HepG2 (cell line): Measurements from ENCODE around the gene RANGRF. TPM values are rescaled to one million over a fixed set of nuclear protein-coding genes. Genes with fewer than 3 reads are reported as not detected.

Experiments
- ATAC-seq: fragments of 200-7000 bp; cut with Tn5 transposase; 3 replicates; pipeline ENCODE4 v1.9.1; 2020; ENCODE audit warnings: mild to moderate bottlenecking, moderate library complexity
- BruUV-seq: library from RNA; stranded (reverse); fragments of 400-500 nt; replicated peaks from 2 replicates; lab custom pipeline; 2021; lab: Mats Ljungman, UMichigan
- CTCF ChIA-PET: fragments of 300-600 bp; formaldehyde crosslinking; extraction: SDS; loops from one replicate; lab custom pipeline; 2021; ENCODE audit warnings: low total read pairs, inconsistent platforms, low intra/inter-chr PET ratio; lab: Yijun Ruan, JAX
- POLR2A ChIA-PET: fragments of 350-600 bp; sonication (Branson Sonifier 250); formaldehyde crosslinking; loops from one replicate; lab custom pipeline; 2020; ENCODE audit warnings: antibody characterized with exemption, inconsistent platforms; lab: Yijun Ruan, JAX
- DNase-seq: peaks from one replicate; pipeline ENCODE4 v3.0.0-alpha.2; 2015; ENCODE audit warnings: low spot score
- FAIRE-seq: peaks from 3 replicates; lab custom pipeline; 2011; peaks lifted over from hg19 to GRCh38; lab: Jason Lieb, UNC
- H2AFZ ChIP-seq: one replicate; pipeline ENCODE4 v1.6.1; 2011; ENCODE audit warnings: low read length, inconsistent platforms
- H3K27ac ChIP-seq: fragments of 300-600 bp; 3 replicates; pipeline ENCODE4 v1.8.0; 2011; ENCODE audit warnings: mixed run types, mild to moderate bottlenecking, mixed read lengths, low read length, inconsistent platforms; ENCODE audit not compliant: insufficient read depth; ENCODE audit errors: extremely low read length
- H3K27me3 ChIP-seq, 2 experiments: fragments of 200-600 bp in 1 of 2; 2 replicates in 1 of 2; 3 replicates in 1 of 2; pipeline versions ENCODE4 v1.6.0 to v1.8.0; 2011; ENCODE audit warnings: low read length in 2 of 2, mild to moderate bottlenecking in 2 of 2, moderate library complexity in 2 of 2, inconsistent platforms in 1 of 2; ENCODE audit not compliant: insufficient read depth in 2 of 2, control insufficient read depth in 1 of 2
- H3K36me3 ChIP-seq, 2 experiments: fragments of 200-600 bp in 1 of 2; replicated peaks in 1 of 2; 2 replicates in 1 of 2; 3 replicates in 1 of 2; pipeline versions ENCODE4 v1.5.1 to v1.8.0; 2011; ENCODE audit warnings: low read length in 2 of 2, inconsistent platforms in 1 of 2; ENCODE audit not compliant: insufficient read depth in 2 of 2, control insufficient read depth in 1 of 2
- H3K4me1 ChIP-seq: 2 replicates; pipeline ENCODE4 v1.5.1; 2012; ENCODE audit warnings: low read length, inconsistent platforms; ENCODE audit not compliant: insufficient read depth
- H3K4me2 ChIP-seq: 2 replicates; pipeline ENCODE4 v1.6.0; 2011; ENCODE audit warnings: low read depth, low read length, inconsistent platforms
- H3K4me3 ChIP-seq, 3 experiments: fragments of 200-600 bp in 1 of 3; sonication (generic), shearing (Covaris generic) in 1 of 3; replicated peaks in 1 of 3; 2 replicates each; pipeline ENCODE4 v1.5.1; 2011 to 2016; ENCODE audit warnings: low read length in 3 of 3, inconsistent platforms in 2 of 3, low read depth in 2 of 3, mild to moderate bottlenecking in 2 of 3, control low read depth in 1 of 3, mixed read lengths in 1 of 3; ENCODE audit not compliant: insufficient read depth in 1 of 3
- H3K79me2 ChIP-seq: one replicate; pipeline ENCODE4 v1.6.1; 2011; ENCODE audit warnings: low read length, inconsistent platforms; ENCODE audit not compliant: insufficient read depth
- H3K9ac ChIP-seq: 2 replicates; pipeline ENCODE4 v1.6.0; 2011; ENCODE audit warnings: mild to moderate bottlenecking, low read depth, low read length, inconsistent platforms; ENCODE audit not compliant: insufficient read depth
- H3K9me3 ChIP-seq: 2 replicates; pipeline ENCODE4 v1.5.1; 2012; ENCODE audit warnings: mild to moderate bottlenecking, low read length
- H4K20me1 ChIP-seq: 2 replicates; pipeline ENCODE4 v1.6.0; 2011; ENCODE audit warnings: inconsistent platforms, mild to moderate bottlenecking, low read length, moderate library complexity; ENCODE audit not compliant: insufficient read depth
- CAMTA2 ChIP-seq: sonication (generic); formaldehyde crosslinking; IDR thresholded peaks from 2 replicates; pipeline ENCODE4 v1.4.0; 2020; ENCODE audit warnings: mild to moderate bottlenecking, missing genetic modification reagents, borderline replicate concordance
- HDAC2 ChIP-seq: sonication (generic); formaldehyde crosslinking; IDR thresholded peaks from 2 replicates; pipeline ENCODE4 v1.4.0; 2020; ENCODE audit warnings: missing genetic modification reagents
- KLF12 ChIP-seq: sonication (generic); formaldehyde crosslinking; IDR thresholded peaks from 2 replicates; pipeline ENCODE4 v1.4.0; 2020; ENCODE audit warnings: missing genetic modification reagents, borderline replicate concordance
- NFE2L2 ChIP-seq: fragments of 150-350 bp; IDR thresholded peaks from 2 replicates; pipeline ENCODE4 v1.6.1; 2014; ENCODE audit warnings: low read length
- NFYB ChIP-seq: sonication (generic); formaldehyde crosslinking; IDR thresholded peaks from 2 replicates; pipeline ENCODE4 v1.4.0; 2020; ENCODE audit warnings: missing genetic modification reagents
- PHF21A ChIP-seq: sonication (generic); formaldehyde crosslinking; IDR thresholded peaks from 2 replicates; pipeline ENCODE4 v1.5.0; 2020; ENCODE audit warnings: mild to moderate bottlenecking, missing genetic modification reagents
- RXRB ChIP-seq: IDR thresholded peaks from 2 replicates; pipeline ENCODE4 v1.6.1; 2016; ENCODE audit warnings: borderline replicate concordance, missing genetic modification reagents, missing compliant biosample characterization
- ZNF333 ChIP-seq: sonication (generic); formaldehyde crosslinking; IDR thresholded peaks from 2 replicates; pipeline ENCODE4 v1.4.0; 2020; ENCODE audit warnings: mild to moderate bottlenecking, missing genetic modification reagents, borderline replicate concordance
- ZNF446 ChIP-seq: sonication (generic); formaldehyde crosslinking; IDR thresholded peaks from 2 replicates; pipeline ENCODE4 v1.5.0; 2020; ENCODE audit warnings: mild to moderate bottlenecking, missing genetic modification reagents
- WGBS: methylation state at CpG from one replicate; pipeline ENCODE4 v1.1.6; 2017; ENCODE audit warnings: low lambda C conversion rate; 5-methylcytosine and 5-hydroxymethylcytosine counted together
- in situ Hi-C: cut with HindIII; loops from 2 replicates; pipeline ENCODE4 v1.10.0; 2017; ENCODE audit warnings: low pct_unique_long_range_greater_than_20kb; ENCODE audit not compliant: extremely low pct_ligation_motif_present
- intact Hi-C: fragments of 100-400 bp; cut with micrococcal nuclease; formaldehyde crosslinking; loops from one replicate; pipeline ENCODE4 v1.10.0; 2022; ENCODE audit not compliant: unreplicated experiment
- polyA plus RNA-seq, 8 experiments: library from polyadenylated mRNA; depleted of rRNA in 3 of 8; stranded (reverse) in 7 of 8; unstranded in 1 of 8; fragments of >200 nt; fragmentation: Illumina TruSeq in 4 of 8; extraction: Trizol in 4 of 8; gene quantifications; 2 replicates each; pipeline versions ENCODE4 v1.2.1 to v1.2.3, GENCODE V29; 2011 to 2016; ENCODE audit warnings: low read depth in 4 of 8, missing spikeins in 1 of 8, mixed read lengths in 1 of 8; ENCODE audit not compliant: insufficient read depth in 1 of 8
- total RNA-seq, 5 experiments: library from RNA; depleted of rRNA; stranded (reverse); fragments of >200 nt; fragmentation: Illumina TruSeq; extraction: Trizol; gene quantifications; 2 replicates each; pipeline ENCODE4 v1.2.3, GENCODE V29; 2016; ENCODE audit warnings: low read depth in 1 of 5
- TF ChIP-seq, protein P1 (sequence below): sonication (generic); formaldehyde crosslinking; conservative IDR thresholded peaks from 2 replicates; pipeline ENCODE4 v1.4.0; 2020; ENCODE audit warnings: missing genetic modification reagents
- TF ChIP-seq, protein P2 (sequence below): sonication (generic); formaldehyde crosslinking; IDR thresholded peaks from 2 replicates; pipeline ENCODE4 v1.4.0; 2020; ENCODE audit warnings: mild to moderate bottlenecking, missing genetic modification reagents
- TF ChIP-seq, protein P3 (sequence below): sonication (generic); formaldehyde crosslinking; IDR thresholded peaks from 2 replicates; pipeline ENCODE4 v1.4.0; 2020; ENCODE audit warnings: missing genetic modification reagents, mild to moderate bottlenecking, borderline replicate concordance

RANGRF gene
- total and polyA plus RNA-seq, 2 of the 13 experiments (the other 11 are each of a cell fraction or from before 2014, with no cell fraction given): 18.6 to 40.7 TPM

DNA sequence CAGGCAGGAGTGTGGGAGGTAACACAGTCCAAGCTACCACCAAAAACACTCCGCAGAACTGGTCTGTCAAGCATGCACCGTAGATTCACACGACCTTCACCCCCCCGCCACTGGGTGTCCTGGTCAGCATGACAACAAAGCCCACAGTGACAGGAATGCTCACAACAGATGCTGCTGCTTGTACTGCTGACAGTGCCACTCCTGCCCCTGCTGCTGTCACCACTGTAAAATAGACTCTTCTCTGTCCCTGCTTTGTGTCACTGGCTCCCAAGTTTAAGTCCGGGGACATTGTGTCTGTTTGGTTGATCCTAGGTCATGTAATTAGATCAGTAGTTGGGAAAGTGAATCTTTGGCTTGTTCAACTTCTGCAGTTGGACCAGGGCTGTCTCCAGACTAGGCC, 44.2 kb downstream of the RANGRF start (continued):
- no peak for TF ChIP-seq CAMTA2 (CRISPR knock-in tag)
- TF ChIP-seq RXRB: no peak

DNA sequence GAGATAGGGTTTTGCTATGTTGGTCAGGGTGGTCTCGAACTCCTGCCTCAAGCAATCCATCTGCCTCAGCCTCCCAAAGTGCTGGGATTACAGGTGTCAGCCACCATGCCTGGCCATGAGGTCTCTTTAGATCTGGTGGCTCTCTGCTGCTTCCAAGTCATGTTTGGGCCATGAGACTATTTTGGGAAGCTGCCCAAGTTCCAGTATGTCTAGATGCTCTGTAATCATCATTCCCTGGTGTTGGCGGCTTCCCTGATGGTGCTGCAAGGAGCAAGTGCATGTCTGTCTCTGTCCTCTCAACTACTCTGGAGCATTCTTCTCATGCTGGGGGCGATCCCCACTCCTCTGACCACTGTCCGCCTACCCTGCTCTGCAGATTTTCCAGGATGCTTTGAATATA, 44.8 kb downstream of the RANGRF start:
- in situ Hi-C loops (no loop called here), intact Hi-C loops (no loop called here)
- POLR2A ChIA-PET: no interaction called here
- Histone ChIP-seq H3K4me3 (no peak overlapping the region), H3K9me3 (no peaks in the 10 kb centered on the region), H2AFZ (no peak overlapping the region), H3K9ac (no peak overlapping the region), H3K4me2 (no peak overlapping the region), H3K36me3 (no peaks in the 10 kb centered on the region), H3K27me3 (peaks cover 0 to 6% of the 10 kb centered on the region in 2 experiments; a peak in 2 of 5 replicates), H3K79me2 (no peaks in the 10 kb centered on the region), H3K4me1 (0 out of 2 replicates have a peak, but pooled peaks cover 6% of the 10 kb centered on the region), H4K20me1 (no peaks in the 10 kb centered on the region), H3K27ac (no peak overlapping the region)
- WGBS: 50% methylated on average over 4 of the region's 4 CpGs
- DNase-seq: no peak
- no peak for ATAC-seq
- no peak for FAIRE-seq
- CTCF ChIA-PET: no interaction called here
- BruUV-seq: no TSS peak
- TF ChIP-seq ZNF333 (CRISPR knock-in tag) (no peak), KLF12 (no peak), NFYB (CRISPR knock-in tag) (no peak), HDAC2 (CRISPR knock-in tag) (no peak), ZNF446 (no peak), NFE2L2 (no peak), PHF21A (CRISPR knock-in tag) (no peak)
- TF ChIP-seq, protein P1, sequence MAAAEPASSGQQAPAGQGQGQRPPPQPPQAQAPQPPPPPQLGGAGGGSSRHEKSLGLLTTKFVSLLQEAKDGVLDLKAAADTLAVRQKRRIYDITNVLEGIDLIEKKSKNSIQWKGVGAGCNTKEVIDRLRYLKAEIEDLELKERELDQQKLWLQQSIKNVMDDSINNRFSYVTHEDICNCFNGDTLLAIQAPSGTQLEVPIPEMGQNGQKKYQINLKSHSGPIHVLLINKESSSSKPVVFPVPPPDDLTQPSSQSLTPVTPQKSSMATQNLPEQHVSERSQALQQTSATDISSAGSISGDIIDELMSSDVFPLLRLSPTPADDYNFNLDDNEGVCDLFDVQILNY (CRISPR knock-in tag): no peak
- TF ChIP-seq, protein P2, sequence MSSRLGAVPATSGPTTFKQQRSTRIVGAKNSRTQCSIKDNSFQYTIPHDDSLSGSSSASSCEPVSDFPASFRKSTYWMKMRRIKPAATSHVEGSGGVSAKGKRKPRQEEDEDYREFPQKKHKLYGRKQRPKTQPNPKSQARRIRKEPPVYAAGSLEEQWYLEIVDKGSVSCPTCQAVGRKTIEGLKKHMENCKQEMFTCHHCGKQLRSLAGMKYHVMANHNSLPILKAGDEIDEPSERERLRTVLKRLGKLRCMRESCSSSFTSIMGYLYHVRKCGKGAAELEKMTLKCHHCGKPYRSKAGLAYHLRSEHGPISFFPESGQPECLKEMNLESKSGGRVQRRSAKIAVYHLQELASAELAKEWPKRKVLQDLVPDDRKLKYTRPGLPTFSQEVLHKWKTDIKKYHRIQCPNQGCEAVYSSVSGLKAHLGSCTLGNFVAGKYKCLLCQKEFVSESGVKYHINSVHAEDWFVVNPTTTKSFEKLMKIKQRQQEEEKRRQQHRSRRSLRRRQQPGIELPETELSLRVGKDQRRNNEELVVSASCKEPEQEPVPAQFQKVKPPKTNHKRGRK: no peak
- TF ChIP-seq, protein P3, sequence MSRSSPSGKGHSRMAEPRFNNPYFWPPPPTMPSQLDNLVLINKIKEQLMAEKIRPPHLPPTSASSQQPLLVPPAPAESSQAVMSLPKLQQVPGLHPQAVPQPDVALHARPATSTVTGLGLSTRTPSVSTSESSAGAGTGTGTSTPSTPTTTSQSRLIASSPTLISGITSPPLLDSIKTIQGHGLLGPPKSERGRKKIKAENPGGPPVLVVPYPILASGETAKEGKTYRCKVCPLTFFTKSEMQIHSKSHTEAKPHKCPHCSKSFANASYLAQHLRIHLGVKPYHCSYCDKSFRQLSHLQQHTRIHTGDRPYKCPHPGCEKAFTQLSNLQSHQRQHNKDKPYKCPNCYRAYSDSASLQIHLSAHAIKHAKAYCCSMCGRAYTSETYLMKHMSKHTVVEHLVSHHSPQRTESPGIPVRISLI (CRISPR knock-in tag): no peak
